GM23338 (cell line): ENCODE data around the gene ASPG. TPM values are rescaled to one million over a fixed set of nuclear protein-coding genes. Genes with fewer than 3 reads are reported as not detected.

ENCODE experiments used
- ATAC-seq: fragments of 200-7000 bp; cut with Tn5 transposase; 3 replicates; pipeline ENCODE4 v1.9.1; 2020
- DNase-seq: peaks from one replicate; pipeline ENCODE4 v3.0.0-alpha.2; 2015; ENCODE audit warnings: low spot score
- H2AFZ ChIP-seq: fragments of 200-600 bp; sonication (generic); 2 replicates; pipeline ENCODE4 v1.8.0; 2016; ENCODE audit warnings: antibody characterized with exemption, mild to moderate bottlenecking, moderate library complexity
- H3F3A ChIP-seq: fragments of 200-600 bp; sonication (generic); replicated peaks from 2 replicates; pipeline ENCODE4 v1.8.0; 2017; ENCODE audit warnings: antibody characterized with exemption, mixed run types, low read depth
- H3K27ac ChIP-seq: fragments of 200-600 bp; sonication (generic); 2 replicates; pipeline ENCODE4 v1.6.1; 2016; ENCODE audit warnings: low read depth
- H3K27me3 ChIP-seq: fragments of 200-600 bp; sonication (generic); 2 replicates; pipeline ENCODE4 v1.8.0; 2016; ENCODE audit warnings: mild to moderate bottlenecking, mixed run types, moderate library complexity; ENCODE audit not compliant: insufficient read depth
- H3K36me3 ChIP-seq: fragments of 200-600 bp; sonication (generic); 2 replicates; pipeline ENCODE4 v1.8.0; 2016; ENCODE audit warnings: mild to moderate bottlenecking; ENCODE audit not compliant: insufficient read depth
- H3K4me1 ChIP-seq: fragments of 200-600 bp; sonication (generic); 2 replicates; pipeline ENCODE4 v1.8.0; 2016; ENCODE audit warnings: mild to moderate bottlenecking, moderate library complexity; ENCODE audit not compliant: insufficient read depth
- H3K4me2 ChIP-seq: fragments of 200-600 bp; sonication (generic); 2 replicates; pipeline ENCODE4 v1.7.1; 2017; ENCODE audit warnings: mixed run types
- H3K4me3 ChIP-seq: fragments of 200-600 bp; sonication (generic); 2 replicates; pipeline ENCODE4 v1.6.1; 2016; ENCODE audit warnings: mixed run types
- H3K79me2 ChIP-seq: fragments of 200-600 bp; sonication (generic); replicated peaks from 2 replicates; pipeline ENCODE4 v1.8.0; 2017; ENCODE audit warnings: mild to moderate bottlenecking; ENCODE audit not compliant: insufficient read depth
- H3K9me2 ChIP-seq: fragments of 200-600 bp; sonication (generic); 2 replicates; pipeline ENCODE4 v1.8.0; 2017; ENCODE audit not compliant: insufficient read depth
- H4K20me1 ChIP-seq: fragments of 200-600 bp; sonication (generic); replicated peaks from 2 replicates; pipeline ENCODE4 v1.8.0; 2017; ENCODE audit warnings: mild to moderate bottlenecking; ENCODE audit not compliant: insufficient read depth
- H3K27ac Mint-ChIP-seq: 2 replicates; pipeline ENCODE4 v1.8.0; 2020; ENCODE audit warnings: inconsistent platforms, mild to moderate bottlenecking, moderate library complexity, mixed read lengths
- H3K27me3 Mint-ChIP-seq: 3 replicates; pipeline ENCODE4 v1.8.0; 2022; ENCODE audit warnings: low read depth, mild to moderate bottlenecking, moderate library complexity, mixed read lengths, inconsistent platforms; ENCODE audit not compliant: insufficient read depth, poor library complexity
- H3K36me3 Mint-ChIP-seq: 3 replicates; pipeline ENCODE4 v1.8.0; 2021; ENCODE audit warnings: low read depth, mild to moderate bottlenecking, inconsistent platforms, moderate library complexity, mixed read lengths
- H3K4me1 Mint-ChIP-seq: 3 replicates; pipeline ENCODE4 v1.8.0; 2020; ENCODE audit warnings: mild to moderate bottlenecking, inconsistent platforms, mixed read lengths
- H3K4me3 Mint-ChIP-seq: 3 replicates; pipeline ENCODE4 v1.8.0; 2021; ENCODE audit warnings: moderate library complexity, mild to moderate bottlenecking, inconsistent platforms, mixed read lengths
- H3K9me3 Mint-ChIP-seq: 3 replicates; pipeline ENCODE4 v1.8.0; 2020; ENCODE audit warnings: moderate library complexity, mild to moderate bottlenecking, inconsistent platforms, mixed read lengths
- CREB1 ChIP-seq: fragments of 250-450 bp; sonication (Bioruptor Pico); IDR thresholded peaks from 2 replicates; pipeline ENCODE4 v1.5.0; 2020; ENCODE audit warnings: low read depth, mild to moderate bottlenecking, moderate library complexity
- EZH2 ChIP-seq: fragments of 200-600 bp; sonication (generic); IDR thresholded peaks from one replicate; pipeline ENCODE4 v1.8.0; 2017; ENCODE audit warnings: antibody characterized with exemption, mild to moderate bottlenecking, low read depth; ENCODE audit not compliant: unreplicated experiment
- EZH2phosphoT487 ChIP-seq: fragments of 200-600 bp; sonication (generic); IDR thresholded peaks from one replicate; pipeline ENCODE4 v1.8.1; 2018; ENCODE audit warnings: antibody characterized with exemption; ENCODE audit not compliant: unreplicated experiment
- JUNB ChIP-seq: IDR thresholded peaks from one replicate; pipeline ENCODE4 v1.6.1; 2016; ENCODE audit warnings: antibody characterized with exemption; ENCODE audit not compliant: unreplicated experiment
- NANOG ChIP-seq: IDR thresholded peaks from 2 replicates; pipeline ENCODE4 v1.6.1; 2016; ENCODE audit warnings: antibody characterized with exemption, borderline replicate concordance
- POLR2AphosphoS5 ChIP-seq: IDR thresholded peaks from 2 replicates; pipeline ENCODE4 v1.6.1; 2016; ENCODE audit warnings: antibody characterized with exemption, low read depth
- ZNF114 ChIP-seq: fragments of 250-450 bp; sonication (Bioruptor Pico); IDR thresholded peaks from 2 replicates; pipeline ENCODE4 v1.5.0; 2020; ENCODE audit warnings: mild to moderate bottlenecking, moderate library complexity
- polyA plus RNA-seq: library from polyadenylated mRNA; unstranded; fragments of >200 nt; fragmentation: Nextera tagmentation; extraction: Ambion mirVana; gene quantifications from 2 replicates; pipeline ENCODE4 v1.2.1, GENCODE V29; 2016
- total RNA-seq: library from RNA; depleted of rRNA; stranded (reverse); fragments of >200 nt; shearing (Covaris generic); gene quantifications from 2 replicates; pipeline ENCODE4 v1.2.3, GENCODE V29; 2014
- TF ChIP-seq, protein P1 (sequence below), 2 experiments: fragments of 200-600 bp in 1 of 2; sonication (generic) in 1 of 2; conservative IDR thresholded peaks; 2 replicates each; pipeline versions ENCODE4 v1.5.1 to v1.6.1; 2016 to 2017; ENCODE audit warnings: antibody characterized with exemption in 2 of 2, low read depth in 2 of 2, mild to moderate bottlenecking in 2 of 2, moderate library complexity in 1 of 2
- TF ChIP-seq, protein P2 (sequence below): IDR thresholded peaks from 2 replicates; pipeline ENCODE4 v1.6.1; 2016; ENCODE audit warnings: antibody characterized with exemption
- TF ChIP-seq, protein P3 (sequence below): IDR thresholded peaks from one replicate; pipeline ENCODE4 v1.6.1; 2018; ENCODE audit warnings: antibody characterized with exemption; ENCODE audit not compliant: unreplicated experiment

The ASPG gene
- total and polyA plus RNA-seq, 2 experiments from 2014 or later, result 0.61 to 6.2 TPM

DNA sequence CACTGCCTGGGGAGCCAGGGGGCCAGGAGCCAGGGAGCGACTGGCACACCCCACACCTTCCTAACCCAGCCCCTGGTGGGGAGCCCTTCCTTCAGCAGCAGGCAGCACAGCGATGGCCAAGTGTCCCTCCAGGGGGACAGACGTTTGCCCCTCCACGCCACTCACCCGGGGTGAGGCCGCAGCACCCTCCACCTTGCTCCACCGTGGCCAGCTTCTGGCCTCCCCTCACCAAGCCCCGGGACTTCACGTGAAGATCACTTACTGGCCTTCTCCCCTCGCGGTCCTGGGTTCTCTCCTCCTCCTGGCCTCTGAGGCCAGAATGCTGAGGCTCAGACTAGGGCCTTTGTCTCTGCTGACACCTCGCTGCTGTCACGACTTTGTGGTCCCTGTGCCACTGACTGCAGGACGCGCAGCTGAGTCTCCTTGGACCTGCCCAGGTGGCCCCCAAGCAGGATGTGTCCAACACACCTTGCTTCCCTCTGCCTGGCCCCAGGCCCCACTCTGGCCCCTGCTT is 3.5 kb upstream of the ASPG start:
- no peak overlapping the region for H3K4me3 Mint-ChIP-seq
- TF ChIP-seq EZH2phosphoT487 (no peak), CREB1 (CRISPR knock-in tag) (no peak), ZNF114 (CRISPR knock-in tag) (no peak), NANOG (no peak)
- TF ChIP-seq, protein P1, sequence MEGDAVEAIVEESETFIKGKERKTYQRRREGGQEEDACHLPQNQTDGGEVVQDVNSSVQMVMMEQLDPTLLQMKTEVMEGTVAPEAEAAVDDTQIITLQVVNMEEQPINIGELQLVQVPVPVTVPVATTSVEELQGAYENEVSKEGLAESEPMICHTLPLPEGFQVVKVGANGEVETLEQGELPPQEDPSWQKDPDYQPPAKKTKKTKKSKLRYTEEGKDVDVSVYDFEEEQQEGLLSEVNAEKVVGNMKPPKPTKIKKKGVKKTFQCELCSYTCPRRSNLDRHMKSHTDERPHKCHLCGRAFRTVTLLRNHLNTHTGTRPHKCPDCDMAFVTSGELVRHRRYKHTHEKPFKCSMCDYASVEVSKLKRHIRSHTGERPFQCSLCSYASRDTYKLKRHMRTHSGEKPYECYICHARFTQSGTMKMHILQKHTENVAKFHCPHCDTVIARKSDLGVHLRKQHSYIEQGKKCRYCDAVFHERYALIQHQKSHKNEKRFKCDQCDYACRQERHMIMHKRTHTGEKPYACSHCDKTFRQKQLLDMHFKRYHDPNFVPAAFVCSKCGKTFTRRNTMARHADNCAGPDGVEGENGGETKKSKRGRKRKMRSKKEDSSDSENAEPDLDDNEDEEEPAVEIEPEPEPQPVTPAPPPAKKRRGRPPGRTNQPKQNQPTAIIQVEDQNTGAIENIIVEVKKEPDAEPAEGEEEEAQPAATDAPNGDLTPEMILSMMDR (conservative IDR thresholded peaks at IDR 0.05; ENCODE audit: low read depth in 2 of 2), result no peak
- Histone ChIP-seq H3K4me1 (0 out of 2 replicates have a peak, but pooled peaks cover 3% of the 10 kb centered on the region), H4K20me1 (no peaks in the 10 kb centered on the region), H3K79me2 (no peaks in the 10 kb centered on the region), H2AFZ (no peak overlapping the region), H3K4me2 (no peak overlapping the region), H3K4me3 (no peak overlapping the region), H3K27ac (no peak overlapping the region), H3F3A (no peaks in the 10 kb centered on the region), H3K27me3 (peaks cover 8% of the 10 kb centered on the region; the same call in 1 of the 2 replicates), H3K9me2 (no peaks in the 10 kb centered on the region), H3K36me3 (no peaks in the 10 kb centered on the region)
- H3K9me3 Mint-ChIP-seq, result no peaks in the 10 kb centered on the region; the same call in 2 of the 3 replicates
- H3K27me3 Mint-ChIP-seq, result peaks cover 18% of the 10 kb centered on the region
- ATAC-seq (no peak), DNase-seq (no peak)
- no peak overlapping the region for H3K27ac Mint-ChIP-seq
- no peaks in the 10 kb centered on the region; the same call in 2 of the 3 replicates for H3K36me3 Mint-ChIP-seq
- H3K4me1 Mint-ChIP-seq, result peaks cover 9% of the 10 kb centered on the region

DNA sequence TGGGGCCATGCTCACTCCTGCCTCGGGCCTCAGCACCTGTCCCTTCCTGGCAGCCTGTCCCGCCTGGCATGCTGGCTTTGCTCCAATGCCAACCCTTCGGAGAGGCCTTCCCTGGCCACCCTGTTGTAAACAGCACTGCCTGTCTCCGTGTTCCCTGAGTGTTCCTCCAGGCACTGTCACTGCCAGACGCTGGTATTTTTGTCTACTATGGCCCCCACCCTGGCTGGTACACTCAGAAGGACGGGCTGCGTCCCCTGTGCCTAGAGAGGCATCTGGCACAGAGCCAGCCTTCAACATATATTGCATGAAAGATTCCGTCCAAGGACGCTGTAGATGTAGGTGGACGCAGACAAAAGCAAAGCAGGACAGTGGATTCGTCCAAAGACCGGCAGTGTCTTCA is 2.7 kb upstream of the ASPG start:
- Histone ChIP-seq H3K4me1 (0 out of 2 replicates have a peak, but pooled peaks cover 3% of the 10 kb centered on the region), H3K9me2 (no peaks in the 10 kb centered on the region), H3K27ac (no peak overlapping the region), H3K4me3 (no peak overlapping the region), H3K27me3 (peaks cover 8% of the 10 kb centered on the region; the same call in 1 of the 2 replicates), H3F3A (no peaks in the 10 kb centered on the region), H2AFZ (no peak overlapping the region), H3K4me2 (no peak overlapping the region), H3K79me2 (no peaks in the 10 kb centered on the region), H3K36me3 (no peaks in the 10 kb centered on the region), H4K20me1 (no peaks in the 10 kb centered on the region)
- H3K4me1 Mint-ChIP-seq, result peaks cover 7% of the 10 kb centered on the region
- TF ChIP-seq NANOG (no peak), EZH2 (no peak), ZNF114 (CRISPR knock-in tag) (no peak), CREB1 (CRISPR knock-in tag) (no peak), JUNB (no peak), POLR2AphosphoS5 (no peak)
- TF ChIP-seq, protein P2, sequence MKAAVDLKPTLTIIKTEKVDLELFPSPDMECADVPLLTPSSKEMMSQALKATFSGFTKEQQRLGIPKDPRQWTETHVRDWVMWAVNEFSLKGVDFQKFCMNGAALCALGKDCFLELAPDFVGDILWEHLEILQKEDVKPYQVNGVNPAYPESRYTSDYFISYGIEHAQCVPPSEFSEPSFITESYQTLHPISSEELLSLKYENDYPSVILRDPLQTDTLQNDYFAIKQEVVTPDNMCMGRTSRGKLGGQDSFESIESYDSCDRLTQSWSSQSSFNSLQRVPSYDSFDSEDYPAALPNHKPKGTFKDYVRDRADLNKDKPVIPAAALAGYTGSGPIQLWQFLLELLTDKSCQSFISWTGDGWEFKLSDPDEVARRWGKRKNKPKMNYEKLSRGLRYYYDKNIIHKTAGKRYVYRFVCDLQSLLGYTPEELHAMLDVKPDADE, result no peak
- TF ChIP-seq, protein P1 (conservative IDR thresholded peaks at IDR 0.05; ENCODE audit: low read depth in 2 of 2), result no peak
- TF ChIP-seq, protein P3, sequence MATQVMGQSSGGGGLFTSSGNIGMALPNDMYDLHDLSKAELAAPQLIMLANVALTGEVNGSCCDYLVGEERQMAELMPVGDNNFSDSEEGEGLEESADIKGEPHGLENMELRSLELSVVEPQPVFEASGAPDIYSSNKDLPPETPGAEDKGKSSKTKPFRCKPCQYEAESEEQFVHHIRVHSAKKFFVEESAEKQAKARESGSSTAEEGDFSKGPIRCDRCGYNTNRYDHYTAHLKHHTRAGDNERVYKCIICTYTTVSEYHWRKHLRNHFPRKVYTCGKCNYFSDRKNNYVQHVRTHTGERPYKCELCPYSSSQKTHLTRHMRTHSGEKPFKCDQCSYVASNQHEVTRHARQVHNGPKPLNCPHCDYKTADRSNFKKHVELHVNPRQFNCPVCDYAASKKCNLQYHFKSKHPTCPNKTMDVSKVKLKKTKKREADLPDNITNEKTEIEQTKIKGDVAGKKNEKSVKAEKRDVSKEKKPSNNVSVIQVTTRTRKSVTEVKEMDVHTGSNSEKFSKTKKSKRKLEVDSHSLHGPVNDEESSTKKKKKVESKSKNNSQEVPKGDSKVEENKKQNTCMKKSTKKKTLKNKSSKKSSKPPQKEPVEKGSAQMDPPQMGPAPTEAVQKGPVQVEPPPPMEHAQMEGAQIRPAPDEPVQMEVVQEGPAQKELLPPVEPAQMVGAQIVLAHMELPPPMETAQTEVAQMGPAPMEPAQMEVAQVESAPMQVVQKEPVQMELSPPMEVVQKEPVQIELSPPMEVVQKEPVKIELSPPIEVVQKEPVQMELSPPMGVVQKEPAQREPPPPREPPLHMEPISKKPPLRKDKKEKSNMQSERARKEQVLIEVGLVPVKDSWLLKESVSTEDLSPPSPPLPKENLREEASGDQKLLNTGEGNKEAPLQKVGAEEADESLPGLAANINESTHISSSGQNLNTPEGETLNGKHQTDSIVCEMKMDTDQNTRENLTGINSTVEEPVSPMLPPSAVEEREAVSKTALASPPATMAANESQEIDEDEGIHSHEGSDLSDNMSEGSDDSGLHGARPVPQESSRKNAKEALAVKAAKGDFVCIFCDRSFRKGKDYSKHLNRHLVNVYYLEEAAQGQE, result no peak
- ATAC-seq (no peak), DNase-seq (no peak)
- H3K36me3 Mint-ChIP-seq, result no peaks in the 10 kb centered on the region; the same call in 2 of the 3 replicates
- no peaks in the 10 kb centered on the region; the same call in 2 of the 3 replicates for H3K9me3 Mint-ChIP-seq
- no peak overlapping the region for H3K27ac Mint-ChIP-seq
- no peak overlapping the region for H3K4me3 Mint-ChIP-seq
- H3K27me3 Mint-ChIP-seq, result peaks cover 19% of the 10 kb centered on the region
